Stimulated activated CD8-positive, alpha-beta memory T cell treated with anti-CD3 and anti-CD28 coated beads, Interleukin-4, amount 100 ng/mL, for 24 hours (primary cell): ENCODE measurements around the gene SNRPE.
"Not testable (repeated sequence)": the region's sequence is repeated elsewhere in the genome, so short reads cannot be mapped to it uniquely, and the experiment has no call there.

Experiments used
- DNase-seq: peaks from one replicate; pipeline ENCODE4 v3.0.0-alpha.2; 2020; ENCODE audit warnings: low read depth

Gene SNRPE

GRCh38 chr1:203861379-203862184 lies at the start of gene SNRPE:
TSS of gene SNRPE (plus strand) at chr1:203861599. CDS start at chr1:203861660, 61 bp downstream.
- DNase-seq = peak; percentile 90

- no peak for DNase-seq
These were observed 47.6 kb upstream of the SNRPE start for GRCh38 chr1:203813581-203814341.

DNA sequence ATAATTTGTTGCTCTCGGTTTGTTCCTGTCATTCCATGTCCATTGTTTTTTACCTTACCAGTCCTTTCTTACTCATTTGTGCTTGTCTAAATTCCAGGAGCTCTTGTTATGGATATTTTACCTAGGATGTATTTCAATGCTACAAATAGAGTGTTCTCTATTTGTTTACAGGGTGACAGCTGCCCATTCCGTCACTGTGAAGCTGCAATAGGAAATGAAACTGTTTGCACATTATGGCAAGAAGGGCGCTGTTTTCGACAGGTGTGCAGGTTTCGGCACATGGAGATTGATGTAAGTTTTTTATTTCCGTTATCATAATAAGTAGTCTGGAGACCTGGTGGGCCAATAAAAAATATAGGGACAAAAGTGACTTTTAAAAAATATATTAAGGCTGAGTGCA lies 43.0 kb upstream of the SNRPE start:
- DNase-seq = no peak

DNA sequence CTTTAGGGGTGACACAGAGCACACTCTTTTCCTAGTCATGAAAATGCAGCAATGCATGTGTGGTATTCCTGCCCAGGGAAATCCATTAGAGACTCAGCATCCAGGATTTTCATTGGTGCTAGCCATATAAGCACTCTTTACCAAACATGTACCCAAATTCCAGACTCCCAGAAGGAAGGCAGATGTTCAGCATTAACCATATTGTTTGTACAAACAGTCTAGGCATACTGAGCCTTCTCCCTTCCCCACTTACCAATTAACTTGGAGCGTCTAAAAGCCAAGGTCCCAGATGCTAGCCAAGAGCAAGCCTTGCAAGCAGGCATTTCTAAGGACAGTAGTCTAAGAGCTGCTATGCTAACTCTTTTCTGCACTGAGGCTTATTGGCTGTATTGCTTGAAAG lies 38.1 kb upstream of the SNRPE start:
- no peak for DNase-seq

GRCh38 chr1:203826175-203826574 lies 35.2 kb upstream of the SNRPE start:
- no peak for DNase-seq

DNA sequence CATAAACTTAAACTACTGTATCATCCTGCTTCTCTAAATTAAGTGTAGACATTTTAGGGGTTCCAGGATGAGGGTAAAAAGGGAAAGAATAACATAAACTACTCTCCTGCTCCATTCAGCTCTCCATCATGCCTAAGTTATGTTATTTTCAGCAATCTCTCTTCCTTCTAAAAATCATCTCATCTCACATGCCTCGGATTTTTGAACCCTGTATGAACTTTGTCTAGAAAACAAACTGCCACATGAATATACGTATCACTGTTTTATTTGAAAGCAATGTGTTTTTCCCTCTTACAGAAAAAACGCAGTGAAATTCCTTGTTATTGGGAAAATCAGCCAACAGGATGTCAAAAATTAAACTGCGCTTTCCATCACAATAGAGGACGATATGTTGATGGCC lies 33.4 kb upstream of the SNRPE start:
- no peak for DNase-seq

DNA sequence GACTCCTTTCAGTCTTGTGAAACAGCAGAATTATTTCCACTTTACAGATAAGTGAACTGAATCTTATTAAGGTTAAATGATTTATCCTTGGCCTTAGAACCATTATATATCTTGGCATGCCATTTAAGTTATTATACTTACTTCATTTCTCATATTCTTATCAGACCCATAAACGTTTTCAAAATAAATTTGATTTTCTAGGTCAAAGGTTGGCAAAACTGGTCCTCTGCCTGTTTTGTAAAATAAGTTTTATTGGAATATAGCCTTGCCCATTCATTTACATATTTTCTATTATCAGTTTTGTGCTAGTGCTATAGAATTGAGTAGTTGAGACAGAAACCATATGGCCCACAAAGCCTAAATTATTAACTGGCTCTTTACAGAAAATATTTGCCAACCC lies 32.9 kb upstream of the SNRPE start:
- no peak for DNase-seq

DNA sequence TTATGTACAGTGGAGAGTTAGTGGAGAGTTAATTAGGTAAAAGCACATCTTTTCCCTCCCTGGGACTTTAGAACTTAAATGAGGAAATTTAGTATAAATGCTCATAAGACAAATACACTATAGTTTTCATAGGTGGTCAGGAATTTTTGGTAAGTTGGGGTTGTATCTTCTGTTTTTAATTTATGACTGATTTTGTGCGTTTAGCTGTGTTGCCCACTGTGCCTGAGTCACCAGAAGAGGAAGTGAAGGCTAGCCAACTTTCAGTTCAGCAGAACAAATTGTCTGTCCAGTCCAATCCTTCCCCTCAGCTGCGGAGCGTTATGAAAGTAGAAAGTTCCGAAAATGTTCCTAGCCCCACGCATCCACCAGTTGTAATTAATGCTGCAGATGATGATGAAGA lies 32.2 kb upstream of the SNRPE start:
- not testable (repeated sequence) for DNase-seq

- DNase-seq = no peak
These were observed 25.9 kb upstream of the SNRPE start for GRCh38 chr1:203835476-203835875.

GRCh38 chr1:203839081-203839480 lies 22.3 kb upstream of the SNRPE start:
- no peak for DNase-seq

GRCh38 chr1:203840208-203840808 lies 21.1 kb upstream of the SNRPE start:
- DNase-seq = no peak

GRCh38 chr1:203842559-203842876 lies 18.9 kb upstream of the SNRPE start:
- DNase-seq = no peak

DNA sequence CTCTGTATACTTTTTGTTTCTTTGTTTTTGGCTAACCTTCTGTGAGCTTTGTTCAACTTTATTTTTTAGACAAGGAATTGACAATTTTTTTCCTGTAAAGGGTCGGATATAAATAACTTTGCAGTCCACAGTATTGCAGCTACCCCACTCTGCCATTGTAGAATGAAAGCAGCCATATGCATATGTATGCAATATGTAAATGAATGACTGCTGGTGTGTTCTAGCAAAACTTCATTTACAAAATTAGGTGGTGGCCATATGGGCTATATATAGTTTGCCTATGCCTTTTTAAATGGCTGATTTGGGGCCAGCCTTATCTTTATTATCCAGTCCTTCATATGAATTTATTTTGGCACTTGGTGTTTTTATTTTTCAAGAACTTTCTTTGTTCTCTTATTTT lies 18.0 kb upstream of the SNRPE start:
- DNase-seq = no peak

DNA sequence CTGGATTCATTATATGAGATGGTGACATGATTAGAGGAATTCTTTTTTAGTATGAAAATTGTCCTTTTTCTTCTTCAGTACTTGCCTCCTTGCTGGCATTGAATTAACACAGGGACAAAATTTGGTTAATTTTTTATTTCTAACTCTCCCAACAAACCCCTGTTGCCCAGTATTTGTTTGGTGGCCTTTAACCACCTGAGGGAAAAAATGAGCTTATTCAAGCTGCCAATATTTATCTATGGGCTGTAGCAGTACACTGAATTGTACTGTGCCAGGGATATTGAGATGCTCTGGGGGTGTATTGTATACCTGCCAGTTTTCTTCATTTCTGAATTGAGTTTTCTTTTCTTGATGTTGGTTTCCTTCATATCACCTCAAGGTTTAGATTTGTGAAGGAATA lies 8.3 kb upstream of the SNRPE start:
- DNase-seq = not testable (repeated sequence)

GRCh38 chr1:203858055-203858454 lies 3.3 kb upstream of the SNRPE start:
- DNase-seq = no peak

- no peak for DNase-seq
These were observed 2.4 kb upstream of the SNRPE start for GRCh38 chr1:203858975-203859374.

DNA sequence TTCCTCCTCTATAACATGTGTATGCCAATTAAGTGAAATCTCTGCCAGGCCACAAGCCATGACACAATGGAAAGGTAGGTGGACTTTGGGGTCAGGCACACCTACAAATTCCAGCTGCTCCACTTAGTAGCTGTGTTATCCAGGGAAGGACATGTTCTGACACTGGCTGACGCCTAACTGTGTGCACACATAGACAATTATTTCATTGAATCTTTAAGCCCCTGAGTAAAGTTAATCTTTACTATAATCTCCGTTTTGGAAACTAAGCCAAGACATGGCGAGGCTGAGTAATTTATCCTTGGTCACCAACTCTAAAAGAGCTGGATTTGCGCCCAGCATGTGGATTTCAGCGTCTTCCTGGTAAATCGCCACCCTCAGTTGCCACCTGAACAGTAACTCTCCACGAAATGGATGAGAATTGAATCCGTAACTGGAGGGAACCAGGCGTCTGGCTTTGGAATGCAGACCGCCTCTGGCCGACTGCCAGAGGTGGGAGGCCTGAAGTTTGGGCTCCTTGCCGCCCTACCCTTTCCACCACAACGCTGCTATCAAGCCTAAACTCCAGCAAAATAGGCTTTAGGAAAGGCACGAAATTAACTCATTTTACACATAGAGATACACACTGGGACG lies 888 bp upstream of the SNRPE start:
- no peak for DNase-seq

- DNase-seq = no peak
These were observed 6.4 kb downstream of the SNRPE start for GRCh38 chr1:203867802-203868201.

DNA sequence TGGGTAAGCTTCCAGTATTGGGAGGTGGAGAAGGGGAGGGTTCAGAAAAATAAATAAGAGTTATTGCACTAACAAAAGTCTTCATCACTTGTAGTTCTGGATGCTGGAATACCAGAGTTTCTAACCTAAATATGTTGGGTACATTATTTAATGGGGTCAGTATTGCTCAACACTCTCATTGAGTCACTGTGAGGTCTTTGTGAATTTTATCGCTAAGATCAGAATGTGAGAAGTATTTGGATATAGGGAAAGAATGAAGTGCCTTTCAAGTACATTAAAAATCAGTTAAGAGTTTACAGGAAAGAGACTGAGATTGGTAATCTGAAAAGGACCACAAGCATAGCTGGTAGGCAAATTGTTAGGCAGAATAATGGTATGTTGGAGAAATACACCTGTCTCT lies 8.8 kb downstream of the SNRPE start:
- DNase-seq = no peak

GRCh38 chr1:203871114-203871880 lies 9.9 kb downstream of the SNRPE start:
- DNase-seq = no peak

GRCh38 chr1:203873094-203873493 lies 11.7 kb downstream of the SNRPE start:
- no peak for DNase-seq

DNA sequence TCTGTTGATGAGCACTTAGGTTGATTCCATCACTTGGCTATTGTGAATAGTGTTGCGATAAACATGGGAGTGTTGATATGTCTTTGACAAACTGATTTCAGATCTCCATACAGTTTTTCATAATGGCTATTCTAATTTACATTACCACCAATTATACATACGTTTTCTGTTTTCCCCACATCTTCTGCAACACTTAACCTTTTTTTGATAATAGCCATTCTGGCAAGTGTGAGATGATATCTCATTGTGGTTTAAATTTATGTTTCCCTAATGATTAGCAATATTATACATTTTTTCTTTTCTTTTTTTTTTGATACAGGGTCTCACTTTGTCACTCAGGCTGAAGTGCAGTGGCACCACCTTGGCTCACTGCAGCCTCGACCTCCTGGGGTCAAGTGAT lies 17.0 kb downstream of the SNRPE start:
- no peak for DNase-seq
